Measurements from ENCODE around the gene SLC6A15. TPM values are rescaled to one million over a fixed set of nuclear protein-coding genes. Genes with fewer than 3 reads are reported as not detected.

Gene SLC6A15
- total and polyA plus RNA-seq, 2 donors (not counting 3 experiments of a cell fraction or from before 2014, with no cell fraction given): 0.03 to 0.24 TPM

DNA sequence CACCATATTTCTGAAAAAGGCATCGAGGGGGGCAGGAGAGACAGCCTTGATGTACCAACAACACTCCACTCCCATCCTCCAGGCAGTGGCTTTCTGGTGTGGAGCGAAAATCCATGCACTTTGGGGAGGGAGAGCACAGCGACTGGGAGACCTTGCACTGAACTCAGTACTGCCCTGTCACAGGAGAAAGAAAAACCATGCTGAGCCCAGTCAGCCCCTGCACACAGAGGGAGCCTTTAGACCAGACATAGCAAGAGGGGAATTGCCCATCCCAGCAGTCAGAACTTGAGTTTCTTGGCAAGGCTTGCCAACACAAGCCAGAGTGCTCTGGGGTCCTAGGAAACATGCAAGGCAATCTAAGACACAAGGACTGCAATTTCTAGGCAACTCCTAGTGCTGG, 24.8 kb upstream of the SLC6A15 start:
- H3K4me1 ChIP-seq (ENCODE audit: control insufficient read depth, extremely low read depth, insufficient read depth, low read length): no peaks in the 10 kb centered on the region
- CTCF ChIA-PET: no interaction called here
- BruUV-seq (replicated peaks): no TSS peak
- POLR2A ChIA-PET: no interaction called here
- H2AFZ ChIP-seq (ENCODE audit: low read depth, low read length): no peak overlapping the region
- H3K4me3 ChIP-seq (replicated peaks in 1 of 3; ENCODE audit: insufficient read depth in 1 of 3, low read depth in 1 of 3, low read length in 3 of 3): no peak overlapping the region
- H3K27me3 ChIP-seq (ENCODE audit: control insufficient read depth in 2 of 2, insufficient read depth in 2 of 2, low read length in 2 of 2): no peaks in the 10 kb centered on the region
- no peak overlapping the region for H3K9ac ChIP-seq (replicated peaks; ENCODE audit: extremely low read depth, insufficient read depth, low read length)
- no peaks in the 10 kb centered on the region for H3K36me3 ChIP-seq (ENCODE audit: control insufficient read depth in 2 of 2, extremely low read depth in 1 of 2, insufficient read depth in 2 of 2, low read length in 2 of 2)
- no peaks in the 10 kb centered on the region for H3K79me2 ChIP-seq (ENCODE audit: control insufficient read depth, insufficient read depth, low read length)
- H3K9me1 ChIP-seq (replicated peaks; ENCODE audit: control insufficient read depth, extremely low read depth, insufficient read depth, low read length): no peaks in the 10 kb centered on the region
- FAIRE-seq: no peak
- intact Hi-C loops (cut with micrococcal nuclease) (no loop called here), dilution Hi-C loops (cut with MboI; ENCODE audit: extremely low pct_ligation_motif_present, low sequenced_read_pairs) (no loop called here)
- H4K20me1 ChIP-seq (replicated peaks; ENCODE audit: control insufficient read depth, extremely low read depth, insufficient read depth, low read length): no peaks in the 10 kb centered on the region
- TF ChIP-seq POLR2A (IDR thresholded peaks at IDR 0.05; ENCODE audit: low read depth, low read length) (no peak), GATA2 (IDR thresholded peaks at IDR 0.05; ENCODE audit: insufficient read depth, insufficient read length, low read depth, low read length) (no peak), JUN (IDR thresholded peaks at IDR 0.05; ENCODE audit: borderline replicate concordance, insufficient read depth, insufficient read length, low read depth) (no peak), EZH2 (IDR thresholded peaks at IDR 0.05; ENCODE audit: borderline replicate concordance, low read depth, low read length, severe bottlenecking) (no peak), FOS (IDR thresholded peaks at IDR 0.05; ENCODE audit: borderline replicate concordance, insufficient read depth, low read length) (no peak), POLR2AphosphoS5 (IDR thresholded peaks at IDR 0.05; ENCODE audit: insufficient read depth, low read depth, low read length) (no peak), MYC (IDR thresholded peaks at IDR 0.05; ENCODE audit: low read depth, low read length) (no peak)
- TF ChIP-seq, protein P1, sequence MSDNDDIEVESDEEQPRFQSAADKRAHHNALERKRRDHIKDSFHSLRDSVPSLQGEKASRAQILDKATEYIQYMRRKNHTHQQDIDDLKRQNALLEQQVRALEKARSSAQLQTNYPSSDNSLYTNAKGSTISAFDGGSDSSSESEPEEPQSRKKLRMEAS (IDR thresholded peaks at IDR 0.05; ENCODE audit: insufficient read depth, insufficient read length): no peak
- TF ChIP-seq, protein P2, sequence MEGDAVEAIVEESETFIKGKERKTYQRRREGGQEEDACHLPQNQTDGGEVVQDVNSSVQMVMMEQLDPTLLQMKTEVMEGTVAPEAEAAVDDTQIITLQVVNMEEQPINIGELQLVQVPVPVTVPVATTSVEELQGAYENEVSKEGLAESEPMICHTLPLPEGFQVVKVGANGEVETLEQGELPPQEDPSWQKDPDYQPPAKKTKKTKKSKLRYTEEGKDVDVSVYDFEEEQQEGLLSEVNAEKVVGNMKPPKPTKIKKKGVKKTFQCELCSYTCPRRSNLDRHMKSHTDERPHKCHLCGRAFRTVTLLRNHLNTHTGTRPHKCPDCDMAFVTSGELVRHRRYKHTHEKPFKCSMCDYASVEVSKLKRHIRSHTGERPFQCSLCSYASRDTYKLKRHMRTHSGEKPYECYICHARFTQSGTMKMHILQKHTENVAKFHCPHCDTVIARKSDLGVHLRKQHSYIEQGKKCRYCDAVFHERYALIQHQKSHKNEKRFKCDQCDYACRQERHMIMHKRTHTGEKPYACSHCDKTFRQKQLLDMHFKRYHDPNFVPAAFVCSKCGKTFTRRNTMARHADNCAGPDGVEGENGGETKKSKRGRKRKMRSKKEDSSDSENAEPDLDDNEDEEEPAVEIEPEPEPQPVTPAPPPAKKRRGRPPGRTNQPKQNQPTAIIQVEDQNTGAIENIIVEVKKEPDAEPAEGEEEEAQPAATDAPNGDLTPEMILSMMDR (IDR thresholded peaks at IDR 0.05; ENCODE audit: extremely low read depth in 1 of 2, insufficient read depth in 1 of 2, low read depth in 1 of 2, low read length in 2 of 2): no peak
- H3K27ac ChIP-seq (ENCODE audit: insufficient read depth, low read depth, low read length): no peak overlapping the region
- DNase-seq (ENCODE audit: low read depth, low spot score): no peak
- no peak overlapping the region for H3K4me2 ChIP-seq (ENCODE audit: insufficient read depth, low read length)
- H3K9me3 ChIP-seq (replicated peaks; ENCODE audit: control insufficient read depth, insufficient read depth, low read length): no peaks in the 10 kb centered on the region

Data from endothelial cell of umbilical vein (primary cell).